NCI-H1417 treated with DMSO at 0.1 percent for 48 hours (cell line): ENCODE results near the gene MX1.
"Not testable (repeated sequence)": the region's sequence is repeated elsewhere in the genome, so short reads cannot be mapped to it uniquely, and the experiment has no call there.

Experiments used
- DNase-seq: peaks from one replicate; lab custom pipeline; 2025; lab: John Stamatoyannopoulos, UW

MX1 gene

GRCh38 chr21:41407541-41408460 is 18.2 kb upstream of the MX1 start:
- DNase-seq: no peak

- no peak for DNase-seq
Measured at GRCh38 chr21:41410361-41410760, 15.7 kb upstream of the MX1 start.

- no peak for DNase-seq
Measured at GRCh38 chr21:41410767-41411448, 15.1 kb upstream of the MX1 start.

GRCh38 chr21:41411449-41412089 is 14.5 kb upstream of the MX1 start:
- DNase-seq: no peak

- not testable (repeated sequence) for DNase-seq
Measured at GRCh38 chr21:41417505-41417904, 8.5 kb upstream of the MX1 start.

- no peak for DNase-seq
Measured at GRCh38 chr21:41418393-41418792, 7.6 kb upstream of the MX1 start.

GRCh38 chr21:41418956-41419680 is 6.9 kb upstream of the MX1 start:
- no peak for DNase-seq

- DNase-seq: peak; percentile 14
Measured at GRCh38 chr21:41419921-41420862, 5.8 kb upstream of the MX1 start.

GRCh38 chr21:41420998-41421397 is 5.0 kb upstream of the MX1 start:
- not testable (repeated sequence) for DNase-seq

- DNase-seq: no peak
Measured at GRCh38 chr21:41422546-41423304, 3.3 kb upstream of the MX1 start.

- DNase-seq: not testable (repeated sequence)
Measured at GRCh38 chr21:41423305-41423636, 2.8 kb upstream of the MX1 start.

- no peak for DNase-seq
Measured at GRCh38 chr21:41425588-41425953, 468 bp upstream of the MX1 start.

- DNase-seq: no peak
Measured at GRCh38 chr21:41426676-41427404, 801 bp downstream of the MX1 start.

GRCh38 chr21:41427556-41427955 is 1.5 kb downstream of the MX1 start:
- no peak for DNase-seq

GRCh38 chr21:41428311-41428710 is 2.3 kb downstream of the MX1 start:
- DNase-seq: no peak

- DNase-seq: no peak
Measured at GRCh38 chr21:41428847-41429246, 2.8 kb downstream of the MX1 start.

GRCh38 chr21:41429305-41429704 is 3.3 kb downstream of the MX1 start:
- no peak for DNase-seq

GRCh38 chr21:41429925-41430491 is 4.0 kb downstream of the MX1 start:
- no peak for DNase-seq

- DNase-seq: no peak
Measured at GRCh38 chr21:41431788-41432548, 5.9 kb downstream of the MX1 start.
